Muscle layer of duodenum (tissue), 2 donors: Measurements from ENCODE around the gene SHROOM3.
A peak's percentile ranks its signal among the peaks of the same experiment; 100 is the strongest.

Source experiments
- H3K27ac ChIP-seq: one replicate; pipeline ENCODE4 v1.7.0; 2013; ENCODE audit warnings: mild to moderate bottlenecking, low read length
- H3K27me3 ChIP-seq: one replicate; pipeline ENCODE4 v1.7.0; 2013; ENCODE audit warnings: low read depth, mild to moderate bottlenecking, control low read depth, low read length
- H3K36me3 ChIP-seq, 2 donors: one replicate each; pipeline ENCODE4 v1.7.0; 2013; ENCODE audit warnings: low read length in 2 of 2, control low read depth in 1 of 2, mild to moderate bottlenecking in 1 of 2; ENCODE audit not compliant: insufficient read depth in 2 of 2, control insufficient read depth in 1 of 2
- H3K4me1 ChIP-seq, 2 donors: one replicate each; pipeline ENCODE4 v1.7.0; 2013; ENCODE audit warnings: low read length in 2 of 2, mild to moderate bottlenecking in 2 of 2, control low read depth in 1 of 2, moderate library complexity in 1 of 2; ENCODE audit not compliant: insufficient read depth in 2 of 2, control insufficient read depth in 1 of 2
- H3K4me3 ChIP-seq, 2 donors: one replicate each; pipeline ENCODE4 v1.7.0; 2013; ENCODE audit warnings: low read length in 2 of 2, low read depth in 1 of 2, mild to moderate bottlenecking in 1 of 2
- H3K9me3 ChIP-seq, 2 donors: one replicate each; pipeline ENCODE4 v1.7.0; 2013; ENCODE audit warnings: low read length in 2 of 2, control low read depth in 1 of 2, mild to moderate bottlenecking in 1 of 2; ENCODE audit not compliant: control insufficient read depth in 1 of 2
- donor health status: healthy.

Gene SHROOM3

GRCh38 chr4:76578002-76578560, 143.1 kb downstream of the SHROOM3 start:
- Histone ChIP-seq H3K36me3 (no peaks in the 10 kb centered on the region), H3K4me1 (no peaks in the 10 kb centered on the region), H3K27ac (no peak overlapping the region), H3K27me3 (no peaks in the 10 kb centered on the region), H3K4me3 (no peak overlapping the region), H3K9me3 (no peaks in the 10 kb centered on the region)

DNA sequence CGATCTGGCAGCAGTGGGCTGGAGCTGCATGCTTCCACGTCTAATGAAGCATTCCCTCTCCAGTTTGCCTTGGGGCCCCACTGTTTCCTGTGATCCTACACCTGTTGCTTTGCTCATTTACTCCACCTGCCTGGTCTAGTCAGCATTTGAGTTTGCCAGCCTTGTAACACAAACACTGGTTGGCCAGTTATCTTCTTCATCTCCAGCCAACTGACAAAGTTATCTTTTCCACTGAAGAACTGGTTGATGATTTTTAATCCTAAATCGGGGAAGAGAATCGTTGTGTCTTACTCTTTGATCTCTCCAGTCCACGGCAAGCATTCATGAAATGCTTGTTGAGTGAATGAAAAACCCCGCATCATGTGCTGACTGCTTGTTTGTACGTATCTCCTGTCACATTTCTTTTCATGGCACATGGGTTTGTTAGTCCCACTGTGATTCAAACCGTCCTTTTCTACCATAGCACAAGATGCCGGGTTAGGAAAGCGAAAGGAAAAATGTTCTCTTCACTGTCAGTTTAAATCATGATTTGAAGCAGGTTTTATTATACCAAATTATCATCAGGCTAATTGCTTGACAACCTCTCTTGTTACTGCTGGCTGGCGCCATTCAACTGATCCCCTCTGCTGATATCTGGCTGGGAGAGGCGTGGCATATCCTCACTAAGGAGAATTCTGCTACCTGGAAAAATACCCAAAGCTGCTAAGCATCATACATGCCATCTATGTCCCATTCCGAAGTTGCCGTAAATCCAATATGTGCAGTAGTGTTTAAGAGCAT, 144.8 kb downstream of the SHROOM3 start:
- Histone ChIP-seq H3K4me1 (peaks cover 0 to 6% of the 10 kb centered on the region in 2 donors), H3K36me3 (no peaks in the 10 kb centered on the region), H3K27me3 (no peaks in the 10 kb centered on the region), H3K9me3 (no peaks in the 10 kb centered on the region), H3K27ac (no peak overlapping the region), H3K4me3 (no peak overlapping the region)

- H3K4me3 ChIP-seq, result no peak overlapping the region
- no peaks in the 10 kb centered on the region for H3K36me3 ChIP-seq
- H3K27ac ChIP-seq, result no peak overlapping the region
- peaks cover 0 to 13% of the 10 kb centered on the region in 2 donors for H3K4me1 ChIP-seq
- no peaks in the 10 kb centered on the region for H3K9me3 ChIP-seq
- H3K27me3 ChIP-seq, result no peaks in the 10 kb centered on the region
These were observed 146.3 kb downstream of the SHROOM3 start for GRCh38 chr4:76581077-76581962.

- no peaks in the 10 kb centered on the region for H3K36me3 ChIP-seq
- H3K9me3 ChIP-seq, result no peaks in the 10 kb centered on the region
- peaks cover 0 to 13% of the 10 kb centered on the region in 2 donors for H3K4me1 ChIP-seq
- H3K27ac ChIP-seq, result no peak overlapping the region
- no peak overlapping the region for H3K4me3 ChIP-seq
- H3K27me3 ChIP-seq, result no peaks in the 10 kb centered on the region
These were observed 147.2 kb downstream of the SHROOM3 start for GRCh38 chr4:76582074-76582816.

GRCh38 chr4:76582817-76583087, 147.7 kb downstream of the SHROOM3 start:
- H3K27ac ChIP-seq, result no peak overlapping the region
- no peaks in the 10 kb centered on the region for H3K27me3 ChIP-seq
- no peaks in the 10 kb centered on the region for H3K36me3 ChIP-seq
- no peak overlapping the region for H3K4me3 ChIP-seq
- H3K4me1 ChIP-seq, result peaks cover 0 to 13% of the 10 kb centered on the region in 2 donors
- H3K9me3 ChIP-seq, result no peaks in the 10 kb centered on the region

- Histone ChIP-seq H3K4me1 (peaks cover under 1 to 17% of the 10 kb centered on the region in 2 donors), H3K9me3 (no peaks in the 10 kb centered on the region), H3K27ac (peak overlapping the region; percentile 78), H3K36me3 (no peaks in the 10 kb centered on the region), H3K4me3 (no peak overlapping the region), H3K27me3 (no peaks in the 10 kb centered on the region)
These were observed 149.5 kb downstream of the SHROOM3 start for GRCh38 chr4:76584241-76585152.

DNA sequence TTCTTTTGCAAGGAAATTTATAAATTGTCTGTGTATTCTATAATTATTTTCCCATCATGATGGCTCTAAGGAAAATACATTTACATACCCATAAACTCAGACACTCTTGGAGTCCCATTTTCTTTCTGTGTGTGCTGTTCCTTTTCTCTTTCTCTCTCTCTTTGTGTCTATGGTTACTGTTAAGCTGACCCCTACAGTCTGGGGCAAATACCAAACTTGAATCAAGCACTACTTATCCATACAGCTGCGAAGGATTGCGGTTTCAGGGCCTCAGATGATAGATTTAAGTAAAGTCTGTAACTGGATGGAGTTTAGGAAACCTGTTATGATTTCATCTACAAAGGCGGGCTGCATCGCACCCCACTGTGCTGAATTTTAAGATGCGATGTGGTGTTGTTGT, 150.2 kb downstream of the SHROOM3 start:
- Histone ChIP-seq H3K27ac (peak overlapping the region; percentile 78), H3K4me3 (no peak overlapping the region), H3K27me3 (no peaks in the 10 kb centered on the region), H3K4me1 (peaks cover 8 to 17% of the 10 kb centered on the region in 2 donors), H3K9me3 (no peaks in the 10 kb centered on the region), H3K36me3 (no peaks in the 10 kb centered on the region)

GRCh38 chr4:76585897-76586360, 150.9 kb downstream of the SHROOM3 start:
- Histone ChIP-seq H3K4me1 (peaks cover 11 to 17% of the 10 kb centered on the region in 2 donors), H3K27ac (peak overlapping the region; percentile 80), H3K36me3 (no peaks in the 10 kb centered on the region), H3K9me3 (no peaks in the 10 kb centered on the region), H3K4me3 (peak overlapping the region; percentile 46 to 64), H3K27me3 (no peaks in the 10 kb centered on the region)

DNA sequence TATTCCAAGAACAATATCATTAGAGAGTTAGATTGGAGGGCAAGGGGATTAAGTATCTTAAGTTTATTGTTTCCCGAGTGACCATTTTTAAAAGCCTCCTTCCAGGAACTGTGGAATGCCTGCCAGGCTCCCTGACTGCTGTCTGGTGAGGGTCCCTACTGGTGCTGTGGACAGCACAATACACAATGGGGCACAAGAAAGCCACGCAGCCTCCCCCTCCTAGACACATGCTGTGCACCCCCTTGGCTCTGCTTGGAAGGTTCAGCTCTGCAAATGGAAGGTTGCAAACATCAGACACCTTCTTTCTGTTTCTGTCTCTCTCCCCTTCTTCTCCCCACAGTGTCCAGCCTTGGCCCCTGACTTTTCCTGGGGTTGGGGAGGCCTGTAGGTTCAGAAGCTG, 153.2 kb downstream of the SHROOM3 start:
- Histone ChIP-seq H3K36me3 (no peaks in the 10 kb centered on the region), H3K4me1 (peaks cover 11 to 17% of the 10 kb centered on the region in 2 donors), H3K27me3 (no peaks in the 10 kb centered on the region), H3K27ac (peak overlapping the region; percentile 80), H3K9me3 (no peaks in the 10 kb centered on the region), H3K4me3 (peak overlapping the region in 1 of 2 donors; percentile 64)

DNA sequence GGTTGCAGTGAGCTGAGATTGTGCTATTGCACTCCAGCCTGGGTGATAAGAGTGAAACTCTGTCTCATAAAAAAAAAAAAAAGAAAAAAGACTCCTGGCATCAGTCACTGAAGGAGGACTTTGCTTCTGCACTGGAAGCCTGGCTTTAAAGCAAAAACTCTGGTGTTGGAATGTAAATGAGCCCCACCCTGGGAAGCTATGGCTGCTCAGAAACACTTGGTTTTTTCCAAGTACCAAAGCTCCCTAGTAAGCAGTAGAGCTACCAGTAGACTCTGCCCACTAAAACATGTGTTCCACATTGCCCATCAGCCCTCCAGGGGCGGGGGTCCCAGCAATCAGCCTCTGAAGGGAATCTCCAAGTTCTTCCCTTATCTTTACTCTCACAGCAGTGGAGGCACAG, 154.4 kb downstream of the SHROOM3 start:
- H3K27me3 ChIP-seq, result no peaks in the 10 kb centered on the region
- H3K4me1 ChIP-seq, result peaks cover 11 to 15% of the 10 kb centered on the region in 2 donors
- no peak overlapping the region for H3K4me3 ChIP-seq
- H3K9me3 ChIP-seq, result no peaks in the 10 kb centered on the region
- H3K27ac ChIP-seq, result peak overlapping the region; percentile 85
- H3K36me3 ChIP-seq, result no peaks in the 10 kb centered on the region
